Breast epithelium (tissue), 3 donors: ENCODE measurements around the gene CMSS1.

Source experiments
- POLR2A ChIP-seq: fragments of 450-650 bp; IDR thresholded peaks from one replicate; pipeline ENCODE4 v1.6.1; 2016; ENCODE audit warnings: antibody characterized with exemption, mild to moderate bottlenecking, moderate library complexity
- POLR2AphosphoS5 ChIP-seq, 3 donors: sonication (generic); formaldehyde crosslinking; IDR thresholded peaks; one replicate each; pipeline ENCODE4 v1.6.1; 2017; ENCODE audit warnings: antibody characterized with exemption in 3 of 3
- TF ChIP-seq, protein P1 (sequence below), 3 donors: fragments of 450-650 bp; IDR thresholded peaks; one replicate each; pipeline ENCODE4 v1.5.1; 2016 to 2017; ENCODE audit warnings: antibody characterized with exemption in 3 of 3, mild to moderate bottlenecking in 3 of 3, moderate library complexity in 3 of 3

DNA sequence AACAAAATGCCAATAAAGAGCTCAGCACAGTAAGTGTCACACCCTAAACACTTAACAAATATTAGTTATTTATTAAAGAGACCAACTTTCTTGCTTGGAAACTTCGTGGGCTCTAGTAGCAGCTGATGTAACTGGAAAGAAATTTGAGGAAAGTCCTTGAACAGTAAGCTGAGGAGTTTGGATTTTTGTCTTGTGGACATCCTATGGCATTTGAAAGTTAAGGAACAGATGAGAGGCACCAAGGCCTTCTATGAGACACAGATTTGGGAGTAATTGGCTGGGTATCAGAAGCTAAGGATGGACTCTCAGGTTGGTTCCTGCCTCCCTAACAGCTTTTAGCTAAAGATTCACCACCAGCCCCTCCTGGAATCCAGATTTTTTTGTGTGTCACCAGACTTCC lies 356.3 kb downstream of the CMSS1 start:
- no peak for TF ChIP-seq POLR2AphosphoS5 (IDR thresholded peaks at IDR 0.05)
- no peak for TF ChIP-seq POLR2A
- TF ChIP-seq, protein P1, sequence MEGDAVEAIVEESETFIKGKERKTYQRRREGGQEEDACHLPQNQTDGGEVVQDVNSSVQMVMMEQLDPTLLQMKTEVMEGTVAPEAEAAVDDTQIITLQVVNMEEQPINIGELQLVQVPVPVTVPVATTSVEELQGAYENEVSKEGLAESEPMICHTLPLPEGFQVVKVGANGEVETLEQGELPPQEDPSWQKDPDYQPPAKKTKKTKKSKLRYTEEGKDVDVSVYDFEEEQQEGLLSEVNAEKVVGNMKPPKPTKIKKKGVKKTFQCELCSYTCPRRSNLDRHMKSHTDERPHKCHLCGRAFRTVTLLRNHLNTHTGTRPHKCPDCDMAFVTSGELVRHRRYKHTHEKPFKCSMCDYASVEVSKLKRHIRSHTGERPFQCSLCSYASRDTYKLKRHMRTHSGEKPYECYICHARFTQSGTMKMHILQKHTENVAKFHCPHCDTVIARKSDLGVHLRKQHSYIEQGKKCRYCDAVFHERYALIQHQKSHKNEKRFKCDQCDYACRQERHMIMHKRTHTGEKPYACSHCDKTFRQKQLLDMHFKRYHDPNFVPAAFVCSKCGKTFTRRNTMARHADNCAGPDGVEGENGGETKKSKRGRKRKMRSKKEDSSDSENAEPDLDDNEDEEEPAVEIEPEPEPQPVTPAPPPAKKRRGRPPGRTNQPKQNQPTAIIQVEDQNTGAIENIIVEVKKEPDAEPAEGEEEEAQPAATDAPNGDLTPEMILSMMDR (IDR thresholded peaks at IDR 0.05): no peak
